Measurements from ENCODE around the gene POLR3F. TPM values are rescaled to one million over a fixed set of nuclear protein-coding genes. Genes with fewer than 3 reads are reported as not detected.
A peak's percentile ranks its signal among the peaks of the same experiment; 100 is the strongest.

Gene POLR3F
- total and polyA plus RNA-seq, 8 donors = 8.0 to 21.7 (median 18.0) TPM

DNA sequence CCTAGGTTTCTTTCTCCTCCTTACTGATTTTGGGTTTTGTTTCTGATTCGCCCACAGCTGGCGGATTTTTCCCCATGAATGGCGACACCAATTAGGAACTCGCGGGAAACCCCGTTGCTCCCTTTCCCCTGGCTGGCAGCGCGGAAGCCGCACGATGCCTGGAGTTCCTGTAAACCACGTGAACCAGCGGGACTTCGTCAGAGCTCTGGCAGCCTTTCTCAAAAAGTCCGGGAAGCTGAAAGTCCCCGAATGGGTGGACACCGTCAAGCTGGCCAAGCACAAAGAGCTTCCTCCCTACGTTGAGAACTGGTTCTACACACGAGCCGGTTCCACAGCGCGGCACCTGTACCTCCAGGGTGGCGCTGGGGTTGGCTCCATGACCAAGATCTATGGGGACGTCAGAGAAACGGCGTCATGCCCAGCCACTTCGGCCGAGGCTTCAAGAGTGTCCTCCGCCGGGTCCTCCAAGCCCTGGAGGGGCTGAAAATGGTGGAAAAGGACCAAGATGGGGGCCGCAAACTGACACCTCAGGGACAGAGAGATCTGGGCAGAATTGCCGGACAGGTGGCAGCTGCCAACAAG lies 37.4 kb downstream of the POLR3F start:
- Histone ChIP-seq H3K27ac (peak overlapping the region; percentile 3 to 19), H3K4me1 (peaks cover 5 to 24% of the 10 kb centered on the region in 2 donors), H3K9me3 (no peaks in the 10 kb centered on the region), H3K36me3 (no peaks in the 10 kb centered on the region), H3K27me3 (no peaks in the 10 kb centered on the region), H3K4me3 (no peak overlapping the region)
- intact Hi-C loops (cut with DNase I) = no loop called here
- ATAC-seq (no peak), DNase-seq (peak in 3 of 4 donors; percentile 28 to 76 (median 57))
- TF ChIP-seq CTCF (IDR thresholded peaks at IDR 0.05) = no peak

- intact Hi-C loops (cut with DNase I) = no loop called here
- DNase-seq (no peak), ATAC-seq (no peak)
- peaks cover 5 to 46% of the 10 kb centered on the region in 2 donors for H3K4me1 ChIP-seq
- no peak for TF ChIP-seq CTCF (IDR thresholded peaks at IDR 0.05)
- peaks cover 0 to 12% of the 10 kb centered on the region in 2 donors for H3K36me3 ChIP-seq
- H3K4me3 ChIP-seq = peak overlapping the region; percentile 84 to 95
- H3K27ac ChIP-seq = peak overlapping the region; percentile 96 to 99
- no peaks in the 10 kb centered on the region for H3K9me3 ChIP-seq
- H3K27me3 ChIP-seq = no peaks in the 10 kb centered on the region
Observed at GRCh38 chr20:18506744-18507143, 39.6 kb downstream of the POLR3F start.

DNA sequence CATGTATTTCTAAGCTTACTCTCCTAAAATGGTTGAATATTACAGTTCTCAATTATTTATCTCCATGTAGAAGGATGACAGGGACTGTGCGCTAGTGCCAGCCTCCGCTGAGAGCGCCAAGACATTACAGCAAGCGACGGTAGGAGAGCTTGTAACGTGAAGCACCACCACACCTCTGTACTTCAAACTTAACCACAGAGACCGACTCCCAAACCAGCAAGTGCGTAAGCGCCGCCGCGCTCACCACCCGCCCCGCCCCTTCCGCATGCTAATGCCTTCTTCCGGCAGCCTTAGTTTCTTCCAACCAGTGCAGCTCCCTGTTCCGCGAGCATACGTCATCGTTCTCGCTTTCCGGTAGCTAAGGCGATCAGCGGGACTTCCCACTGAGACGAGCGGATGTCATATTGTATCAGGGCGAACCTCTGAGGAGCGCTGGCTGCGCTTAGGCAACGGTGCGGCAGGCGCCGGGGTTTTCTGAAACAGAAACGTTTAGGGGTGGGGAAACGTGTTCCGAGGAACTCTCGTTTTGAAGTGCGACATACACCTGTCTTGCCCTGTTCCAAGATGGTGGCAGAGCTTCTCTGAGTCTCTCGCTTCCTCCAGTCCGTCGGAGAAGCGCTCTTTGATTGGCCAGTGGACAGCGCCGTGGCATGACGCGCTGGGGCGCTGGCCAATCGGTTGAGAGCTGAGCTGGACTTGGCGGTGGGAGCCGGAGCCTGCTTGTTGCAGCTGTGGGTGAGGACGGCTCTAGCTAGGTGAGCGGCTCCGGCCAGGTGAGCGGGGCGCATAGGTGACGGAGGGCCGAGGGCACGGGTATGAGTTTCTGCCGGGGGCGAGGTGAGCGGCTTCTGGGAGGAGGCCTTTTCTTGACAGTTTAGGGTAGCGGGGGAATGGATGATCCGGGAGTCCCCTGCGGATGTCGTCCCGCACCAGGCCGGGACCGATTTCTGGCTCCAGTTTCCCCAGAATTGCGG lies 40.3 kb downstream of the POLR3F start, which contains the start of gene SEC23B:
Gene SEC23B, plus strand, starts transcription at position 723 of the 974 bp plus-strand sequence. CDS start 2,896 bp downstream, outside the sequence.
- peak within 1 kb of the TSS; percentile 96 to 99 for H3K27ac ChIP-seq
- ATAC-seq (peak; percentile 97), DNase-seq (peak; percentile 98)
- no peak for TF ChIP-seq CTCF (IDR thresholded peaks at IDR 0.05)
- no peaks in the 10 kb centered on the region for H3K27me3 ChIP-seq
- peak within 1 kb of the TSS; percentile 84 to 95 for H3K4me3 ChIP-seq
- intact Hi-C loops (cut with DNase I) = no loop called here
- H3K4me1 ChIP-seq = peaks cover 5 to 53% of the 10 kb centered on the region in 2 donors
- H3K36me3 ChIP-seq = peaks cover 0 to 15% of the 10 kb centered on the region in 2 donors
- H3K9me3 ChIP-seq = no peaks in the 10 kb centered on the region

- TF ChIP-seq CTCF (IDR thresholded peaks at IDR 0.05) = no peak
- peaks cover 5 to 75% of the 10 kb centered on the region in 2 donors for H3K4me1 ChIP-seq
- H3K27ac ChIP-seq = peak overlapping the region in 1 of 2 donors; percentile 30
- H3K36me3 ChIP-seq = peaks cover 0 to 55% of the 10 kb centered on the region in 2 donors
- no peaks in the 10 kb centered on the region for H3K9me3 ChIP-seq
- intact Hi-C loops (cut with DNase I) = no loop called here
- no peaks in the 10 kb centered on the region for H3K27me3 ChIP-seq
- H3K4me3 ChIP-seq = no peak overlapping the region
- ATAC-seq (no peak), DNase-seq (no peak)
Observed at GRCh38 chr20:18511571-18511970, 44.4 kb downstream of the POLR3F start.

- TF ChIP-seq CTCF (IDR thresholded peaks at IDR 0.05) = no peak
- Histone ChIP-seq H3K4me3 (no peak overlapping the region), H3K4me1 (peaks cover 5 to 67% of the 10 kb centered on the region in 2 donors), H3K9me3 (no peaks in the 10 kb centered on the region), H3K36me3 (peaks cover 0 to 68% of the 10 kb centered on the region in 2 donors), H3K27me3 (no peaks in the 10 kb centered on the region), H3K27ac (no peak overlapping the region)
- peak; percentile 59 for ATAC-seq
- no peak for DNase-seq
- intact Hi-C loops (cut with DNase I) = no loop called here
Observed at GRCh38 chr20:18513208-18513607, 46.0 kb downstream of the POLR3F start.
